ENCODE results near the gene PREX1. TPM values are rescaled to one million over a fixed set of nuclear protein-coding genes. Genes with fewer than 3 reads are reported as not detected.

Gene PREX1
- polyA plus RNA-seq, 1 experiment, result 1.3 TPM

- CTCF ChIA-PET, result interaction anchor here (1.8 kb wide), 1 partner anchor 47 kb away, joined by 6 read pairs; no protein-coding TSS in a partner anchor
- Histone ChIP-seq H3K36me3 (ENCODE audit: control insufficient read depth, insufficient read depth, low read length) (no peaks in the 10 kb centered on the region), H3K4me3 (ENCODE audit: low read depth, low read length) (no peak overlapping the region), H3K27me3 (ENCODE audit: control insufficient read depth, insufficient read depth, low read length) (peaks cover 3% of the 10 kb centered on the region; the same call in 1 of the 2 replicates)
- DNase-seq (ENCODE audit: low read depth), result no peak
- POLR2A ChIA-PET, result no interaction called here
- no peak for TF ChIP-seq CTCF (IDR thresholded peaks at IDR 0.05; ENCODE audit: insufficient read depth, low read depth, low read length)
Measured at GRCh38 chr20:48858075-48858790, 30.4 kb upstream of the PREX1 start.

- DNase-seq (ENCODE audit: low read depth), result no peak
- H3K36me3 ChIP-seq (ENCODE audit: control insufficient read depth, insufficient read depth, low read length), result no peaks in the 10 kb centered on the region
- TF ChIP-seq CTCF (IDR thresholded peaks at IDR 0.05; ENCODE audit: insufficient read depth, low read depth, low read length), result no peak
- CTCF ChIA-PET, result no interaction called here
- H3K4me3 ChIP-seq (ENCODE audit: low read depth, low read length), result no peak overlapping the region
- no peaks in the 10 kb centered on the region for H3K27me3 ChIP-seq (ENCODE audit: control insufficient read depth, insufficient read depth, low read length)
- POLR2A ChIA-PET, result no interaction called here
Measured at GRCh38 chr20:48856130-48856529, 28.3 kb upstream of the PREX1 start.

GRCh38 chr20:48855046-48855445 lies 27.2 kb upstream of the PREX1 start:
- no peak for DNase-seq (ENCODE audit: low read depth)
- TF ChIP-seq CTCF (IDR thresholded peaks at IDR 0.05; ENCODE audit: insufficient read depth, low read depth, low read length), result no peak
- POLR2A ChIA-PET, result no interaction called here

GRCh38 chr20:48852609-48853008 lies 24.8 kb upstream of the PREX1 start:
- TF ChIP-seq CTCF (IDR thresholded peaks at IDR 0.05; ENCODE audit: insufficient read depth, low read depth, low read length), result no peak
- POLR2A ChIA-PET, result no interaction called here
- Histone ChIP-seq H3K27me3 (ENCODE audit: control insufficient read depth, insufficient read depth, low read length) (no peaks in the 10 kb centered on the region), H3K36me3 (ENCODE audit: control insufficient read depth, insufficient read depth, low read length) (no peaks in the 10 kb centered on the region), H3K4me3 (ENCODE audit: low read depth, low read length) (no peak overlapping the region)
- CTCF ChIA-PET, result no interaction called here
- no peak for DNase-seq (ENCODE audit: low read depth)

More at GRCh38 chr20:48855046-48855445, 27.2 kb upstream of the PREX1 start:
- CTCF ChIA-PET, result no interaction called here
- Histone ChIP-seq H3K4me3 (ENCODE audit: low read depth, low read length) (no peak overlapping the region), H3K36me3 (ENCODE audit: control insufficient read depth, insufficient read depth, low read length) (no peaks in the 10 kb centered on the region), H3K27me3 (ENCODE audit: control insufficient read depth, insufficient read depth, low read length) (no peaks in the 10 kb centered on the region)

- ChIA-PET CTCF (no interaction called here), POLR2A (no interaction called here)
- TF ChIP-seq CTCF (IDR thresholded peaks at IDR 0.05; ENCODE audit: insufficient read depth, low read depth, low read length), result no peak
- no peaks in the 10 kb centered on the region for H3K36me3 ChIP-seq (ENCODE audit: control insufficient read depth, insufficient read depth, low read length)
- no peak for DNase-seq (ENCODE audit: low read depth)
- H3K27me3 ChIP-seq (ENCODE audit: control insufficient read depth, insufficient read depth, low read length), result no peaks in the 10 kb centered on the region
- H3K4me3 ChIP-seq (ENCODE audit: low read depth, low read length), result no peak overlapping the region
Measured at GRCh38 chr20:48851579-48851978, 23.8 kb upstream of the PREX1 start.

All from BJ (cell line).